ENCODE measurements around the gene SMYD3. TPM values are rescaled to one million over a fixed set of nuclear protein-coding genes. Genes with fewer than 3 reads are reported as not detected.
A peak's percentile ranks its signal among the peaks of the same experiment; 100 is the strongest.

Gene SMYD3
- total and polyA plus RNA-seq, 2 of the 13 experiments (the other 11 are each of a cell fraction or from before 2014, with no cell fraction given), result 27.7 to 35.8 TPM

DNA sequence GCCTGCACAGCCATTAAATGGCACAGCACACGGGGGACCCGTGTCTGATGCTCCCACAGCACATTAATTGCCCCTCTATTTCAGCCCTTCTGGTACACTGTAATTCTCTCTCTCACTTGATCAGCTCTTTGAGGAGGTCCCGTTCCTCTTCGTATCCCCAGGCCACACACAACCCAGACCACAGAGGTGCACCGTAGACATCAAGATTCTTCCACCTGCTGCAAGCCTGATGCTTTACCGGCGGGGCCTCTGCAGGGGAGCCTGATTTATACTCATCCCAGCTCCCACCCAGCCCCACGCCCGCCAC, 759 bp downstream of the SMYD3 start:
- no peaks in the 10 kb centered on the region for H4K20me1 ChIP-seq (ENCODE audit: insufficient read depth, low read length)
- ChIA-PET CTCF (ENCODE audit: low intra/inter-chr PET ratio, low total read pairs) (no interaction called here), POLR2A (no interaction called here)
- H3K4me1 ChIP-seq (ENCODE audit: insufficient read depth, low read length), result peaks cover 35% of the 10 kb centered on the region
- peak overlapping the region; percentile 83 to 91 (median 88) for H3K4me3 ChIP-seq (replicated peaks in 1 of 3; ENCODE audit: insufficient read depth in 1 of 3, low read depth in 2 of 3, low read length in 3 of 3)
- no peaks in the 10 kb centered on the region for H3K9me3 ChIP-seq (ENCODE audit: low read length)
- no peak overlapping the region for H3K27ac ChIP-seq (ENCODE audit: extremely low read length, insufficient read depth, low read length)
- H3K9ac ChIP-seq (ENCODE audit: insufficient read depth, low read depth, low read length), result peak overlapping the region; percentile 63
- H3K4me2 ChIP-seq (ENCODE audit: low read depth, low read length), result peak overlapping the region; percentile 98
- DNase-seq (ENCODE audit: low spot score), result no peak
- BruUV-seq (replicated peaks), result no TSS peak
- no peak for FAIRE-seq
- TF ChIP-seq ZNF720 (CRISPR knock-in tag; IDR thresholded peaks at IDR 0.05) (no peak), ZNF749 (CRISPR knock-in tag; IDR thresholded peaks at IDR 0.05; ENCODE audit: borderline replicate concordance) (no peak), MBNL3 (CRISPR knock-in tag; conservative IDR thresholded peaks at IDR 0.05) (no peak), ZBTB38 (CRISPR knock-in tag; IDR thresholded peaks at IDR 0.05) (peak; percentile 7; the same call in 1 of the 2 replicates), CCDC6 (CRISPR knock-in tag; IDR thresholded peaks at IDR 0.05) (0 out of 2 replicates have a peak, but pooled peaks have one; percentile 25)
- TF ChIP-seq, protein P1, sequence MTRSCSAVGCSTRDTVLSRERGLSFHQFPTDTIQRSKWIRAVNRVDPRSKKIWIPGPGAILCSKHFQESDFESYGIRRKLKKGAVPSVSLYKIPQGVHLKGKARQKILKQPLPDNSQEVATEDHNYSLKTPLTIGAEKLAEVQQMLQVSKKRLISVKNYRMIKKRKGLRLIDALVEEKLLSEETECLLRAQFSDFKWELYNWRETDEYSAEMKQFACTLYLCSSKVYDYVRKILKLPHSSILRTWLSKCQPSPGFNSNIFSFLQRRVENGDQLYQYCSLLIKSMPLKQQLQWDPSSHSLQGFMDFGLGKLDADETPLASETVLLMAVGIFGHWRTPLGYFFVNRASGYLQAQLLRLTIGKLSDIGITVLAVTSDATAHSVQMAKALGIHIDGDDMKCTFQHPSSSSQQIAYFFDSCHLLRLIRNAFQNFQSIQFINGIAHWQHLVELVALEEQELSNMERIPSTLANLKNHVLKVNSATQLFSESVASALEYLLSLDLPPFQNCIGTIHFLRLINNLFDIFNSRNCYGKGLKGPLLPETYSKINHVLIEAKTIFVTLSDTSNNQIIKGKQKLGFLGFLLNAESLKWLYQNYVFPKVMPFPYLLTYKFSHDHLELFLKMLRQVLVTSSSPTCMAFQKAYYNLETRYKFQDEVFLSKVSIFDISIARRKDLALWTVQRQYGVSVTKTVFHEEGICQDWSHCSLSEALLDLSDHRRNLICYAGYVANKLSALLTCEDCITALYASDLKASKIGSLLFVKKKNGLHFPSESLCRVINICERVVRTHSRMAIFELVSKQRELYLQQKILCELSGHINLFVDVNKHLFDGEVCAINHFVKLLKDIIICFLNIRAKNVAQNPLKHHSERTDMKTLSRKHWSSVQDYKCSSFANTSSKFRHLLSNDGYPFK (CRISPR knock-in tag; IDR thresholded peaks at IDR 0.05; ENCODE audit: borderline replicate concordance), result 0 out of 2 replicates have a peak, but pooled peaks have one; percentile 30
- TF ChIP-seq, protein P2, sequence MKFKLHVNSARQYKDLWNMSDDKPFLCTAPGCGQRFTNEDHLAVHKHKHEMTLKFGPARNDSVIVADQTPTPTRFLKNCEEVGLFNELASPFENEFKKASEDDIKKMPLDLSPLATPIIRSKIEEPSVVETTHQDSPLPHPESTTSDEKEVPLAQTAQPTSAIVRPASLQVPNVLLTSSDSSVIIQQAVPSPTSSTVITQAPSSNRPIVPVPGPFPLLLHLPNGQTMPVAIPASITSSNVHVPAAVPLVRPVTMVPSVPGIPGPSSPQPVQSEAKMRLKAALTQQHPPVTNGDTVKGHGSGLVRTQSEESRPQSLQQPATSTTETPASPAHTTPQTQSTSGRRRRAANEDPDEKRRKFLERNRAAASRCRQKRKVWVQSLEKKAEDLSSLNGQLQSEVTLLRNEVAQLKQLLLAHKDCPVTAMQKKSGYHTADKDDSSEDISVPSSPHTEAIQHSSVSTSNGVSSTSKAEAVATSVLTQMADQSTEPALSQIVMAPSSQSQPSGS (CRISPR knock-in tag; IDR thresholded peaks at IDR 0.05), result no peak
- no peak overlapping the region for H2AFZ ChIP-seq (ENCODE audit: low read length)
- H3K36me3 ChIP-seq (replicated peaks in 1 of 2; ENCODE audit: control insufficient read depth in 1 of 2, insufficient read depth in 2 of 2, low read length in 2 of 2), result no peaks in the 10 kb centered on the region
- intact Hi-C loops (cut with micrococcal nuclease; ENCODE audit: unreplicated experiment) (loop anchor here (5.0 kb wide), 1 partner anchor 191 kb away; no protein-coding TSS in a partner anchor), in situ Hi-C loops (cut with HindIII; ENCODE audit: extremely low pct_ligation_motif_present, low pct_unique_long_range_greater_than_20kb) (no loop called here)
- peaks cover 7% of the 10 kb centered on the region for H3K79me2 ChIP-seq (ENCODE audit: insufficient read depth, low read length)
- peak; percentile 36 for ATAC-seq
- WGBS (ENCODE audit: low lambda C conversion rate), result 4% methylated on average over 9 of the region's 9 CpGs
- no peaks in the 10 kb centered on the region for H3K27me3 ChIP-seq (ENCODE audit: control insufficient read depth in 1 of 2, insufficient read depth in 2 of 2, low read length in 2 of 2)
